ENCODE data around the gene MBLAC1. TPM values are rescaled to one million over a fixed set of nuclear protein-coding genes. Genes with fewer than 3 reads are reported as not detected.

Gene MBLAC1
- total RNA-seq, 1 donor from 2014 or later, result 2.8 TPM

- H3K27me3 Mint-ChIP-seq, result peaks cover 19% of the 10 kb centered on the region
- no peaks in the 10 kb centered on the region for H3K9me3 Mint-ChIP-seq
- peaks cover 13% of the 10 kb centered on the region for H3K36me3 Mint-ChIP-seq
- H3K4me3 Mint-ChIP-seq, result peak within 1 kb of the TSS; percentile 93
- no peak for TF ChIP-seq CTCF (conservative IDR thresholded peaks at IDR 0.05)
- peak; percentile 98 for DNase-seq (ENCODE audit: extremely low spot score, unreplicated experiment)
- H3K27ac Mint-ChIP-seq, result peak within 1 kb of the TSS; percentile 6
- peaks cover 16% of the 10 kb centered on the region for H3K4me1 Mint-ChIP-seq (ENCODE audit: unreplicated experiment)
Measured at GRCh38 chr7:100177045-100178001, 50.6 kb downstream of the MBLAC1 start, which contains the start of the genes GPC2 and STAG3. Gene GPC2 (minus strand): TSS chr7:100177381. CDS start chr7:100177199, 182 bp downstream. Gene STAG3 (plus strand): TSS chr7:100177918. CDS start chr7:100180557, 2,639 bp downstream.

Small RNAs within 50 kb of the gene (microRNA-seq; reads per million reads assigned to microRNA genes)
- gene MIR106B (6,003 reads per million, percentile 93 among the genes with 10 or more reads in this experiment), gene MIR25 (785 reads per million, percentile 81 among the genes with 10 or more reads in this experiment), gene MIR4658 (not detected), gene MIR93 (9,168 reads per million, percentile 95 among the genes with 10 or more reads in this experiment)

Other genes with a start within 250 kb of the MBLAC1 start
- not detected in 2 replicates for gene OR2AE1, start 249.9 kb upstream of the MBLAC1 start, total RNA-seq (ENCODE audit: low replicate concordance)
- gene TRIM4, start 207.4 kb upstream of the MBLAC1 start, total RNA-seq (ENCODE audit: low replicate concordance), result 13.0 and 15.8 TPM in 2 replicates
- gene GJC3, start 197.3 kb upstream of the MBLAC1 start, total RNA-seq (ENCODE audit: low replicate concordance), result not detected in 2 replicates
- gene AZGP1, start 150.9 kb upstream of the MBLAC1 start, total RNA-seq (ENCODE audit: low replicate concordance), result 0.50 and 0.60 TPM in 2 replicates
- gene ZKSCAN1, start 111.4 kb upstream of the MBLAC1 start, total RNA-seq (ENCODE audit: low replicate concordance), result 157 and 170 TPM in 2 replicates
- gene ZSCAN21, start 77.2 kb upstream of the MBLAC1 start, total RNA-seq (ENCODE audit: low replicate concordance), result 11.9 and 16.4 TPM in 2 replicates
- gene ZNF3, start 45.2 kb upstream of the MBLAC1 start, total RNA-seq (ENCODE audit: low replicate concordance), result 52.8 and 66.6 TPM in 2 replicates
- gene COPS6, start 38.0 kb upstream of the MBLAC1 start, total RNA-seq (ENCODE audit: low replicate concordance), result 87.0 and 120 TPM in 2 replicates
- 121 and 244 TPM in 2 replicates for gene MCM7, start 25.6 kb upstream of the MBLAC1 start, total RNA-seq (ENCODE audit: low replicate concordance)
- 25.7 and 28.5 TPM in 2 replicates for gene AP4M1, start 25.3 kb upstream of the MBLAC1 start, total RNA-seq (ENCODE audit: low replicate concordance)
- gene TAF6, start 7.6 kb upstream of the MBLAC1 start, total RNA-seq (ENCODE audit: low replicate concordance), result 50.9 and 77.7 TPM in 2 replicates
- gene CNPY4, start 7.3 kb upstream of the MBLAC1 start, total RNA-seq (ENCODE audit: low replicate concordance), result 7.2 and 36.0 TPM in 2 replicates
- gene LAMTOR4, start 22.0 kb downstream of the MBLAC1 start, total RNA-seq (ENCODE audit: low replicate concordance), result 96.7 and 109 TPM in 2 replicates
- gene TRAPPC14, start 31.8 kb downstream of the MBLAC1 start, total RNA-seq (ENCODE audit: low replicate concordance), result 21.3 and 35.2 TPM in 2 replicates
- gene GAL3ST4, start 41.6 kb downstream of the MBLAC1 start, total RNA-seq (ENCODE audit: low replicate concordance), result 7.2 and 7.4 TPM in 2 replicates
- 20.6 and 53.3 TPM in 2 replicates for gene GPC2, start 50.4 kb downstream of the MBLAC1 start, total RNA-seq (ENCODE audit: low replicate concordance)
- gene STAG3, start 51.0 kb downstream of the MBLAC1 start, total RNA-seq (ENCODE audit: low replicate concordance), result 1.6 and 1.7 TPM in 2 replicates
- gene PVRIG, start 93.0 kb downstream of the MBLAC1 start, total RNA-seq (ENCODE audit: low replicate concordance), result not detected in 2 replicates
- gene SPDYE3, start 180.7 kb downstream of the MBLAC1 start, total RNA-seq (ENCODE audit: low replicate concordance), result not detected in 2 replicates
- 45.2 and 51.5 TPM in 2 replicates for gene PILRB, start 231.2 kb downstream of the MBLAC1 start, total RNA-seq (ENCODE audit: low replicate concordance)
- 2.1 and 2.8 TPM in 2 replicates for gene PILRA, start 246.5 kb downstream of the MBLAC1 start, total RNA-seq (ENCODE audit: low replicate concordance)